DOHH2 (cell line): Measurements from ENCODE around the gene CHTF8.

Experiments used
- EZH2phosphoT487 ChIP-seq: fragments of 200-600 bp; sonication (generic); IDR thresholded peaks from 2 replicates; pipeline ENCODE4 v1.6.1; 2017; ENCODE audit warnings: borderline replicate concordance, mild to moderate bottlenecking, antibody characterized with exemption, low read length, moderate library complexity, mixed read lengths
- TF ChIP-seq, protein P1 (sequence below): fragments of 200-600 bp; sonication (generic); IDR thresholded peaks from one replicate; pipeline ENCODE4 v1.5.1; 2014; ENCODE audit warnings: antibody characterized with exemption, mild to moderate bottlenecking, low read depth, low read length; ENCODE audit not compliant: poor library complexity, severe bottlenecking

DNA sequence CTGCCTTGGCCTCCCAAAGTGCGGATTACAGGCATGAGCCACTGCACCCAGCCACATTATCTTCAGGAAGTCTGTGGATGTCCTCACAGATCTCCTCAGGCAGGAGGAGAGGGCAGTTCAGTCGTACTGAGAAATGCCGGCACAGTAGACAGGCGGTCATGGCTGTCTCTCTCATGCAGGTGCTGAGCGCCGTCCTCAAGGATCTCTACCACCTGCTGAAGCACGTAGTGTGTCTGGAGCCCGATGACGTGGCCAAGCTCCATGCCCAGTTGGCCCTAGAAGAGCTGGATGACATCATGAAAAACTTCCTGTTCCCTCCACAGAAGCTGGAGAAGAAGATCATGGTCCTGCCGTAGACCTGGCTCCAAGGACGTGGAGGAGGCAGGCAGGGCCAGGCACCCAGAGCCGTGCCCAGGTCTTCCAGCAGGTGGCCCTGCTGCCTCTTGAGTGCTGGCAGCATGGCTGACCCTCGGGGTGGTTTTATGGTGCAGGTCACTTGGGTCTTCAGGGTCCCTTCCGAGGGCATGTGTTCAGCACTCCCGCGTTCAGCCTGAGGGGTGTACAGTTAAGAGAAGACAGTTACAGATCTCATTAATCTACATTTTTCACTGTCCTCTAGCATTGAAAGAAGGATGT is 49.0 kb downstream of the CHTF8 start:
- TF ChIP-seq EZH2phosphoT487, result no peak
- TF ChIP-seq, protein P1, sequence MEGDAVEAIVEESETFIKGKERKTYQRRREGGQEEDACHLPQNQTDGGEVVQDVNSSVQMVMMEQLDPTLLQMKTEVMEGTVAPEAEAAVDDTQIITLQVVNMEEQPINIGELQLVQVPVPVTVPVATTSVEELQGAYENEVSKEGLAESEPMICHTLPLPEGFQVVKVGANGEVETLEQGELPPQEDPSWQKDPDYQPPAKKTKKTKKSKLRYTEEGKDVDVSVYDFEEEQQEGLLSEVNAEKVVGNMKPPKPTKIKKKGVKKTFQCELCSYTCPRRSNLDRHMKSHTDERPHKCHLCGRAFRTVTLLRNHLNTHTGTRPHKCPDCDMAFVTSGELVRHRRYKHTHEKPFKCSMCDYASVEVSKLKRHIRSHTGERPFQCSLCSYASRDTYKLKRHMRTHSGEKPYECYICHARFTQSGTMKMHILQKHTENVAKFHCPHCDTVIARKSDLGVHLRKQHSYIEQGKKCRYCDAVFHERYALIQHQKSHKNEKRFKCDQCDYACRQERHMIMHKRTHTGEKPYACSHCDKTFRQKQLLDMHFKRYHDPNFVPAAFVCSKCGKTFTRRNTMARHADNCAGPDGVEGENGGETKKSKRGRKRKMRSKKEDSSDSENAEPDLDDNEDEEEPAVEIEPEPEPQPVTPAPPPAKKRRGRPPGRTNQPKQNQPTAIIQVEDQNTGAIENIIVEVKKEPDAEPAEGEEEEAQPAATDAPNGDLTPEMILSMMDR, result no peak
